ENCODE measurements around the gene SGCA.

SGCA gene

GRCh38 chr17:50180620-50181019 lies 14.8 kb downstream of the SGCA start:
- Histone ChIP-seq H3K27me3 (replicated peaks) (no peaks in the 10 kb centered on the region), H3K36me3 (replicated peaks) (peaks cover 34% of the 10 kb centered on the region), H3K27ac (peak overlapping the region; percentile 14), H3K4me3 (ENCODE audit: low read depth, low read length) (no peak overlapping the region)
- DNase-seq: peak; percentile 16
- no peak for TF ChIP-seq CTCF (IDR thresholded peaks at IDR 0.05; ENCODE audit: low read depth, low read length, missing control alignments)
- in situ Hi-C loops (cut with HindIII; ENCODE audit: low pct_ligation_motif_present, low sequenced_read_pairs): no loop called here

GRCh38 chr17:50181144-50181543 lies 15.3 kb downstream of the SGCA start:
- Histone ChIP-seq H3K4me3 (ENCODE audit: low read depth, low read length) (no peak overlapping the region), H3K27ac (peak overlapping the region; percentile 49), H3K36me3 (replicated peaks) (peaks cover 39% of the 10 kb centered on the region), H3K27me3 (replicated peaks) (no peaks in the 10 kb centered on the region)
- DNase-seq: no peak
- no peak for TF ChIP-seq CTCF (IDR thresholded peaks at IDR 0.05; ENCODE audit: low read depth, low read length, missing control alignments)
- in situ Hi-C loops (cut with HindIII; ENCODE audit: low pct_ligation_motif_present, low sequenced_read_pairs): no loop called here

- H3K4me3 ChIP-seq (ENCODE audit: low read depth, low read length): no peak overlapping the region
- H3K36me3 ChIP-seq (replicated peaks): peaks cover 46% of the 10 kb centered on the region
- in situ Hi-C loops (cut with HindIII; ENCODE audit: low pct_ligation_motif_present, low sequenced_read_pairs): no loop called here
- no peaks in the 10 kb centered on the region for H3K27me3 ChIP-seq (replicated peaks)
- TF ChIP-seq CTCF (IDR thresholded peaks at IDR 0.05; ENCODE audit: low read depth, low read length, missing control alignments): peak; percentile 33
- DNase-seq: no peak
- H3K27ac ChIP-seq: peak overlapping the region; percentile 49
Measured at GRCh38 chr17:50181591-50182560, 16.1 kb downstream of the SGCA start.

GRCh38 chr17:50182783-50183420 lies 17.1 kb downstream of the SGCA start:
- DNase-seq: no peak
- peaks cover 57% of the 10 kb centered on the region for H3K36me3 ChIP-seq (replicated peaks)
- peak overlapping the region; percentile 49 for H3K27ac ChIP-seq
- H3K4me3 ChIP-seq (ENCODE audit: low read depth, low read length): no peak overlapping the region
- TF ChIP-seq CTCF (IDR thresholded peaks at IDR 0.05; ENCODE audit: low read depth, low read length, missing control alignments): no peak
- in situ Hi-C loops (cut with HindIII; ENCODE audit: low pct_ligation_motif_present, low sequenced_read_pairs): no loop called here
- H3K27me3 ChIP-seq (replicated peaks): no peaks in the 10 kb centered on the region

GRCh38 chr17:50183421-50183994 lies 17.7 kb downstream of the SGCA start:
- Histone ChIP-seq H3K4me3 (ENCODE audit: low read depth, low read length) (no peak overlapping the region), H3K27ac (peak overlapping the region; percentile 49), H3K36me3 (replicated peaks) (peaks cover 63% of the 10 kb centered on the region), H3K27me3 (replicated peaks) (no peaks in the 10 kb centered on the region)
- TF ChIP-seq CTCF (IDR thresholded peaks at IDR 0.05; ENCODE audit: low read depth, low read length, missing control alignments): no peak
- in situ Hi-C loops (cut with HindIII; ENCODE audit: low pct_ligation_motif_present, low sequenced_read_pairs): no loop called here
- no peak for DNase-seq

Measured in brain microvascular endothelial cell (primary cell).